COLO668 (cell line): ENCODE data around the gene TRPT1.

Experiments
- DNase-seq: peaks from one replicate; lab custom pipeline; 2025; ENCODE audit not compliant: unreplicated experiment; lab: John Stamatoyannopoulos, UW

The TRPT1 gene

GRCh38 chr11:64231546-64231945 is 5.6 kb upstream of the TRPT1 start:
- no peak for DNase-seq

- no peak for DNase-seq
Measured at GRCh38 chr11:64230985-64231365, 5.0 kb upstream of the TRPT1 start.

GRCh38 chr11:64230171-64230984 is 4.4 kb upstream of the TRPT1 start, which contains the start of gene DNAJC4:
TSS of gene DNAJC4 (plus strand) at chr11:64230548. CDS start at chr11:64230855, 307 bp downstream.
- DNase-seq = peak; percentile 94

- no peak for DNase-seq
Measured at GRCh38 chr11:64229744-64230170, 3.8 kb upstream of the TRPT1 start.

- DNase-seq = no peak
Measured at GRCh38 chr11:64229090-64229743, 3.2 kb upstream of the TRPT1 start.

GRCh38 chr11:64227405-64227956 is 1.5 kb upstream of the TRPT1 start:
- DNase-seq = no peak

GRCh38 chr11:64226507-64227051 is 593 bp upstream of the TRPT1 start:
- DNase-seq = peak; percentile 79

- peak; percentile 33 for DNase-seq
Measured at GRCh38 chr11:64224891-64225607, 937 bp downstream of the TRPT1 start.

- DNase-seq = no peak
Measured at GRCh38 chr11:64224151-64224890, 1.7 kb downstream of the TRPT1 start.

GRCh38 chr11:64223001-64223651 is 2.9 kb downstream of the TRPT1 start:
- no peak for DNase-seq

- no peak for DNase-seq
Measured at GRCh38 chr11:64222651-64223000, 3.4 kb downstream of the TRPT1 start.

- DNase-seq = no peak
Measured at GRCh38 chr11:64220798-64221197, 5.2 kb downstream of the TRPT1 start.

- no peak for DNase-seq
Measured at GRCh38 chr11:64220271-64220670, 5.7 kb downstream of the TRPT1 start.

- DNase-seq = no peak
Measured at GRCh38 chr11:64219755-64220154, 6.2 kb downstream of the TRPT1 start.

GRCh38 chr11:64219354-64219684 is 6.7 kb downstream of the TRPT1 start:
- no peak for DNase-seq

GRCh38 chr11:64218628-64219353 is 7.2 kb downstream of the TRPT1 start:
- DNase-seq = peak; percentile 12

- DNase-seq = no peak
Measured at GRCh38 chr11:64216879-64217278, 9.1 kb downstream of the TRPT1 start.

- no peak for DNase-seq
Measured at GRCh38 chr11:64211181-64211872, 14.7 kb downstream of the TRPT1 start.
